HAP-1 (cell line): ENCODE data around the gene MALL.
"Not testable (repeated sequence)": the region's sequence is repeated elsewhere in the genome, so short reads cannot be mapped to it uniquely, and the experiment has no call there.

Experiments
- DNase-seq, 2 experiments: peaks; one replicate each; pipeline ENCODE4 v3.0.0-alpha.2; 2016 to 2020; ENCODE audit warnings: low spot score in 2 of 2
- H3K27me3 ChIP-seq: fragments of 250-450 bp; sonication (Bioruptor Pico); 2 replicates; pipeline ENCODE4 v1.5.1; 2020; ENCODE audit warnings: low read depth, mild to moderate bottlenecking, moderate library complexity
- H3K36me3 ChIP-seq: fragments of 250-450 bp; sonication (Bioruptor Pico); replicated peaks from 2 replicates; pipeline ENCODE4 v1.5.1; 2020; ENCODE audit warnings: mild to moderate bottlenecking
- H3K4me1 ChIP-seq: fragments of 250-450 bp; sonication (Bioruptor Pico); 2 replicates; pipeline ENCODE4 v1.5.1; 2020; ENCODE audit warnings: mild to moderate bottlenecking
- H3K4me3 ChIP-seq: fragments of 250-450 bp; sonication (Bioruptor Pico); 2 replicates; pipeline ENCODE4 v1.5.1; 2020; ENCODE audit warnings: mild to moderate bottlenecking, moderate library complexity
- H3K9me3 ChIP-seq: fragments of 250-450 bp; sonication (Bioruptor Pico); 2 replicates; pipeline ENCODE4 v1.5.1; 2020; ENCODE audit warnings: mild to moderate bottlenecking, moderate library complexity
- in situ Hi-C: fragments of 300-500 bp; cut with MboI; formaldehyde crosslinking; loops from 3 replicates; pipeline ENCODE4 v1.14.3; 2020; ENCODE audit warnings: low sequenced_read_pairs, inconsistent platforms, mixed read lengths

MALL gene

DNA sequence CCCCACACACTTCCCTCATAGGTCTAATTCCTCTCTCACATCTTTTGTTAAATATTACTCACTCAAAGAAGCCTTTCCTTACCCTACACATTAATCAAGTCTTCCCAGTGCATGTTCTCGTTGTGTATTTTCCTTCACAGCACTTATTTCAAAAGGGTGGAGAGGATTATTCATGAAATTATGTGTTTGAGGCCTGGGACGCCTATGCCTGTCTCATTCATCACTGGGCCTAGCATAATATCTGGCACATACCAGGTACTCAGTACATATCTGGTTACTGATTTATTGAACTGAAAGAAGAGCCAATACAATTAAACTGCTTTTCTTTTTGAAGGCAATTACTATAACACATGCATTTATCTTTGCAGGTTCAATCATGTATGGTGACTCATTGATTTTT lies 15.1 kb upstream of the MALL start:
- no peaks in the 10 kb centered on the region for H3K36me3 ChIP-seq
- H3K4me1 ChIP-seq = no peaks in the 10 kb centered on the region
- no peak overlapping the region for H3K4me3 ChIP-seq
- H3K27me3 ChIP-seq = no peaks in the 10 kb centered on the region
- in situ Hi-C loops = no loop called here
- no peak for DNase-seq
- H3K9me3 ChIP-seq = no peaks in the 10 kb centered on the region

DNA sequence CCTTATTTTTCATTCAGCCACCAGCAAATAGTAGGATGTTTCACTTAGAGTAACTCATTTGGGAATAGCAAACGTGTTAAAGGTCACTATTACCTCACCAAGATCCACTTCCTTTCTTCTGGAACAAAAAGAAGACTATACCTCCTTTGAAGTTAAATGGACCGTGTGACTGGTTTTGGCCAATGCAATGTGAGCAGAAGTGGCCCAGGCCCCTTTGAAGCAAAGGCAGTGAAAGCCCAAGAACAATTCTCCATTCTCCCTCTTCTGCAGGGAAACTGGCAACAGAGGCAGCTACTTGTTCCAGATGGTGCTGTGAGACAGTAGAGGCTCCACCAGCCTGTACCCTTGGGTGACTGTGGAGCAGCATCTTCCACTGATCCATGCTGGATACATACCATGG lies 11.3 kb upstream of the MALL start:
- H3K4me3 ChIP-seq = no peak overlapping the region
- no peaks in the 10 kb centered on the region for H3K9me3 ChIP-seq
- no peaks in the 10 kb centered on the region for H3K27me3 ChIP-seq
- DNase-seq = no peak
- H3K4me1 ChIP-seq = no peaks in the 10 kb centered on the region
- in situ Hi-C loops = no loop called here
- no peaks in the 10 kb centered on the region for H3K36me3 ChIP-seq

DNA sequence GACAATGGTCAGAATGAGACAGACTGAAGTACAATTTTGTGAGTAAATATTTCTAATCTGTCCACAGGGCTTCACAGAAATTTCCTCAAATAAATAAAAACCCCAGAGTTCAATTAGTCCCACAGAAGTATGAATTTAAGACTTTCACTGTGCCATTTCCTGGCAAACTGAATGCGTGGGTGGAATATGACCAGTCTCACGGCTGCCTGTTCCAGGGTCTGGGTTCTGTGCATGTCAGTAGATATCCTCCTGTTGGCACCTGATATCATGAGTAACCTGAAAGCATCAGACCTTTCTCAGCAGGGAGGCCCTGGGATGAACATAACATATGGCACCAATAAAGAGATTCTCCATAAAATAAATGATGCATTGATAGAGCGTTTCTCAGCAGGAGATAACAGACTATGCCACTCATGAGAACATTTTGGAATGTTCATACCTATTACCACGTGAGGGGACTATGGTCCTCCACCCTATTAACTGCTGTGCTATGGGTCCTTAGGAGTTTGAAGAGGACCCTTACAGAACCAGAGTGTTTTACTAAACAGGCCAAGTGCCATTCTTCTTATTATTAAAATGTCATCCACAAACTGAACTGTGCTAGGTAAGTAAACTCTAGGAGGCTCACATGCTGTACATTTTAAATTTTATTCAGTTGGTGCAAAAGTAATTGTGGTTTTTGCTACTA lies 10.6 kb upstream of the MALL start:
- in situ Hi-C loops = no loop called here
- Histone ChIP-seq H3K4me1 (no peaks in the 10 kb centered on the region), H3K36me3 (no peaks in the 10 kb centered on the region), H3K27me3 (no peaks in the 10 kb centered on the region), H3K9me3 (no peaks in the 10 kb centered on the region), H3K4me3 (no peak overlapping the region)
- DNase-seq = no peak

GRCh38 chr2:110124939-110125691 lies 9.5 kb upstream of the MALL start:
- in situ Hi-C loops = no loop called here
- no peak overlapping the region for H3K4me3 ChIP-seq

DNA sequence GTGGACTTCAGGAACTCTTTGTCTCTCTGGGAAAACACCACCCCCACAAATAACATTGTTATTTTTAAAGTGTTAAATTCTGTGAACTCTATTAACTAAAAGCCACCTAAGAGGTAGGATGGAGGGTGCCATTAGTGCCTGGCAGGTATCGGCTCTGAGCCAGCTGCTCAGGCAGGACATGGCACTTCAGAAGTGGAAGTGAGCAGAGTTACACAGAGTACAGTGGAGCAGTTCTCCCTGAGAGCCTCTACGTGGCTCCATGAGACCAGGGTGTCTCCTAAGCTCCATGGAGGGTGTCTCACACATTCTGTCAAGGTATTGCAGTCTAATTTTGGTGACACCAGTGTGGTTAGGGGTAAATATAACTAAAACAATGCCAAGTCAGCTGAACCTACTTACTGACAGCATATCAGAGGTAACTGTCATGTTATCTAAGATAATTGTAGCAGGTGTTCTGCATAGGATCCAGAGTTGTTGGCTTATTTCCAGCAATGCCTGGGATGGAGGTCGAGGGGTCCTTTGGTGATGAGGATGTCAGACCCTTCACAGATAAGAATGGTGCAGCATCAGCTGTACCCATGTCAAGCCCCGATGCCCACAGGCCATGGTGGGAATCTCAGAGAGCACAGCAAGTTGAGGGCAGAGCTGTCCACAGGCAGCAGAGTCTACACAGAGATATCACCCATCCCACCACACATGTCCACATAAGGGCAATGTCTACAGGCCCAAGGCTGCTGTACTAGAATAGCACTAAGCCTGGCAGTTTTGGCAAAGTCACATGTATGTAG lies 8.6 kb upstream of the MALL start:
- H3K36me3 ChIP-seq = no peaks in the 10 kb centered on the region
- H3K4me1 ChIP-seq = no peaks in the 10 kb centered on the region
- no peak for DNase-seq
- in situ Hi-C loops = no loop called here
- H3K9me3 ChIP-seq = no peaks in the 10 kb centered on the region
- H3K4me3 ChIP-seq = no peak overlapping the region
- H3K27me3 ChIP-seq = no peaks in the 10 kb centered on the region

More at GRCh38 chr2:110124939-110125691, 9.5 kb upstream of the MALL start:
- Histone ChIP-seq H3K9me3 (no peaks in the 10 kb centered on the region), H3K27me3 (no peaks in the 10 kb centered on the region), H3K4me1 (no peaks in the 10 kb centered on the region), H3K36me3 (no peaks in the 10 kb centered on the region)
- DNase-seq = no peak

GRCh38 chr2:110121592-110121991 lies 6.0 kb upstream of the MALL start:
- H3K27me3 ChIP-seq = no peaks in the 10 kb centered on the region
- H3K9me3 ChIP-seq = no peaks in the 10 kb centered on the region
- in situ Hi-C loops = no loop called here
- H3K4me3 ChIP-seq = no peak overlapping the region
- DNase-seq = no peak
- H3K4me1 ChIP-seq = no peaks in the 10 kb centered on the region
- no peaks in the 10 kb centered on the region for H3K36me3 ChIP-seq

DNA sequence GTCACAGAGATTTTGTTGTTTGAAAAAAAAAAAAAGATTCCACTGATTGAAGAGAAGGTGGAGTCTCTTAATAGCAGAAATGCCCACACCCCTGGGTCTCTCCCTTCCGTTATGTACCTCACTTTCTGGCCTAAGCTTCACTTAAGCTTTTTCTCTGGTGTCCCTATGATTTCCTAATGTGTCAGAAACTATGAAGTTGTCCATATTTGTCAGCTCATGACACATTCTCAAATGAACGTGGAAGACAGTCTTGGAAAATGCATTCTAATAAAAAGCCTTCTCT lies 5.4 kb upstream of the MALL start:
- DNase-seq = no peak
- no peak overlapping the region for H3K4me3 ChIP-seq
- H3K9me3 ChIP-seq = no peaks in the 10 kb centered on the region
- H3K27me3 ChIP-seq = no peaks in the 10 kb centered on the region
- in situ Hi-C loops = no loop called here
- no peaks in the 10 kb centered on the region for H3K4me1 ChIP-seq
- no peaks in the 10 kb centered on the region for H3K36me3 ChIP-seq

GRCh38 chr2:110120171-110121051 lies 4.8 kb upstream of the MALL start:
- H3K4me3 ChIP-seq = no peak overlapping the region
- no peaks in the 10 kb centered on the region for H3K27me3 ChIP-seq
- H3K4me1 ChIP-seq = no peaks in the 10 kb centered on the region
- in situ Hi-C loops = no loop called here
- no peaks in the 10 kb centered on the region for H3K36me3 ChIP-seq
- no peaks in the 10 kb centered on the region for H3K9me3 ChIP-seq
- DNase-seq = no peak

DNA sequence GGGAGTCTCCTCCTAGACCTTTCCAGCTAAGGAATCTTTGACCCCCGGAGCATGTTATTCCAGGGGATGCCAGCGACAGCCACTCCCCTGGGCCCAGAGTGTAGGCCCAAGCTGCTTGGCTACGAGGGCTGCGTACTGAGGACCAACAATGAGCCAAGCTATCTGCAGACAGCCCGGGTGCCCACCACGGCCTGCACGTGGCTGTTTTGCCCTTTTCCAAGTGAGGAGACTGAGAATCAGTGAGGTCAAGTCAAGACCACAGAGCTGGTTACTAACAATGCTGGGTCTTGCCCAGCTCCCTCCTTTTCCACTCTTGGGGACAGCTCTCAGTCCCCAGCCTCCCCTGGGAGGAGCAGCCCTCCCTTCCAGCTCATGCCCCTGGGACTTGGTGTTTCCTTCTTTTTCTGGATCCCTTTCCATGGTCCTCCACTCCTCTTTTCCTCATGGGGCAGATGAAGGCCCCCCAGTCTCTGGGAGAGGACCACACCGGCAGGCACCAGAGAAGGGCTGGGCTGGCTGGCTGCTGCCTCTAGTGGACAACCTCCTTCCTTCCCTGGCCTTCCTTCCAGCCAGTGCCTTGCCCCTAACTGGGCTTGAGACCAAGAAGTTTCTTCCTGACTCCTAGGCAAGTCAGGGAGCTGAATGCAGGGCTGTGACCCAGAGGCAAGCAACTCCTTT lies 550 bp upstream of the MALL start:
- no peak overlapping the region for H3K4me3 ChIP-seq
- in situ Hi-C loops = no loop called here
- DNase-seq = peak in 1 of 2 experiments; percentile 15

DNA sequence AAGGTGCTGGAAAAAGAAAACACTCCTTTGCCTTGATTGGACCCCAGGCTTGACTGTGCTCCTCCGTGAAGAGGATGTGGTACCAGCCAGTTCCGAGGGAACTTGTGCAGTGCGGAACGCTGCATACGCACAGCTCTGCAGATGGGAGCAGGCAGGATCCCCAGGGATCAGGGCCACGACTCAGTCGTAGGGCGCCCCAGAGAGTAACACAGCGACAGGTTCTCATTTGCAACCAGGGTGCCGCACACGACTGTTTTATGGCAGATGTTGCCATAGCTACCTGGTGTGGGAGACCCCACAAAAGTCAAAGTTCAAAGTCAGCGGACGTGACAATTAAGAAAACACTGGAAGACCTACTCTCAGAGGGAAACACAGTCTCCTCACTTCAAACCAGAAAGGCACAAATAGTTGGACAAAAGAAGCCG lies 779 bp downstream of the MALL start:
- DNase-seq = no peak
- H3K9me3 ChIP-seq = no peaks in the 10 kb centered on the region
- in situ Hi-C loops = no loop called here
- H3K27me3 ChIP-seq = no peaks in the 10 kb centered on the region
- no peaks in the 10 kb centered on the region for H3K36me3 ChIP-seq
- H3K4me1 ChIP-seq = no peaks in the 10 kb centered on the region
- H3K4me3 ChIP-seq = no peak overlapping the region

More for the DNA sequence above, 550 bp upstream of the MALL start:
- Histone ChIP-seq H3K36me3 (no peaks in the 10 kb centered on the region), H3K27me3 (no peaks in the 10 kb centered on the region), H3K4me1 (no peaks in the 10 kb centered on the region), H3K9me3 (no peaks in the 10 kb centered on the region)

- Histone ChIP-seq H3K9me3 (no peaks in the 10 kb centered on the region), H3K4me3 (no peak overlapping the region), H3K27me3 (peaks cover 5% of the 10 kb centered on the region; the same call in 1 of the 2 replicates), H3K36me3 (no peaks in the 10 kb centered on the region), H3K4me1 (no peaks in the 10 kb centered on the region)
- in situ Hi-C loops = no loop called here
- no peak for DNase-seq
Observed at GRCh38 chr2:110113961-110114591, 1.5 kb downstream of the MALL start.

GRCh38 chr2:110108291-110108690 lies 7.3 kb downstream of the MALL start:
- DNase-seq, in situ Hi-C loops, H3K9me3 ChIP-seq, H3K27me3 ChIP-seq, H3K36me3 ChIP-seq, H3K4me3 ChIP-seq, H3K4me1 ChIP-seq: not testable (repeated sequence)
